Ishikawa (cell line): ENCODE measurements around the gene MRM2.

ENCODE experiments used
- EP300 ChIP-seq: IDR thresholded peaks from 2 replicates; pipeline ENCODE4 v1.6.1; 2012; ENCODE audit warnings: borderline replicate concordance
- TAF1 ChIP-seq: IDR thresholded peaks from 2 replicates; pipeline ENCODE4 v1.6.1; 2012; ENCODE audit warnings: low read depth, mild to moderate bottlenecking
- YY1 ChIP-seq: IDR thresholded peaks from 2 replicates; pipeline ENCODE4 v1.6.1; 2012; ENCODE audit warnings: low read depth
- TF ChIP-seq, protein P1 (sequence below): IDR thresholded peaks from 2 replicates; pipeline ENCODE4 v1.6.1; 2012; ENCODE audit warnings: low read depth, mild to moderate bottlenecking
- TF ChIP-seq, protein P2 (sequence below): IDR thresholded peaks from 2 replicates; pipeline ENCODE4 v1.6.1; 2012

DNA sequence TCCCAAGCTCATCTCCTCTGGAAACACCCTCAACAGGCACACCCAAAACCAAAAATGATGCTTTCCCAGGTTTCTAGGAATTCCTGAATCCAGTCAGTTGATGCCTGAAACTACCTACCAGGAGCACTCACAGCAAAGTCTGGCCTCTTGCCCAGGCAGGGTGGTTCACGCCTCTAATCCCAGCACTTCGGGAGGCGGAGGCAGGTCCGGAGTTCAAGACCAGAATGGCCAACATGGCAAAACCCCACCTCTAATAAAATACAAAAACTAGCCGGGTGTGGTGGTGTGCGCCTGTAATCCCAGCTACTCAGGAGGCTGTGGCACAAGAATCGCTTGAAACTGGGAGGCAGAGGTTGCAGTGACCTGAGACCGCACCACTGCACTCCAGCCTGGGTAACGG, 11.1 kb downstream of the MRM2 start:
- TF ChIP-seq YY1, result no peak
- TF ChIP-seq, protein P1, sequence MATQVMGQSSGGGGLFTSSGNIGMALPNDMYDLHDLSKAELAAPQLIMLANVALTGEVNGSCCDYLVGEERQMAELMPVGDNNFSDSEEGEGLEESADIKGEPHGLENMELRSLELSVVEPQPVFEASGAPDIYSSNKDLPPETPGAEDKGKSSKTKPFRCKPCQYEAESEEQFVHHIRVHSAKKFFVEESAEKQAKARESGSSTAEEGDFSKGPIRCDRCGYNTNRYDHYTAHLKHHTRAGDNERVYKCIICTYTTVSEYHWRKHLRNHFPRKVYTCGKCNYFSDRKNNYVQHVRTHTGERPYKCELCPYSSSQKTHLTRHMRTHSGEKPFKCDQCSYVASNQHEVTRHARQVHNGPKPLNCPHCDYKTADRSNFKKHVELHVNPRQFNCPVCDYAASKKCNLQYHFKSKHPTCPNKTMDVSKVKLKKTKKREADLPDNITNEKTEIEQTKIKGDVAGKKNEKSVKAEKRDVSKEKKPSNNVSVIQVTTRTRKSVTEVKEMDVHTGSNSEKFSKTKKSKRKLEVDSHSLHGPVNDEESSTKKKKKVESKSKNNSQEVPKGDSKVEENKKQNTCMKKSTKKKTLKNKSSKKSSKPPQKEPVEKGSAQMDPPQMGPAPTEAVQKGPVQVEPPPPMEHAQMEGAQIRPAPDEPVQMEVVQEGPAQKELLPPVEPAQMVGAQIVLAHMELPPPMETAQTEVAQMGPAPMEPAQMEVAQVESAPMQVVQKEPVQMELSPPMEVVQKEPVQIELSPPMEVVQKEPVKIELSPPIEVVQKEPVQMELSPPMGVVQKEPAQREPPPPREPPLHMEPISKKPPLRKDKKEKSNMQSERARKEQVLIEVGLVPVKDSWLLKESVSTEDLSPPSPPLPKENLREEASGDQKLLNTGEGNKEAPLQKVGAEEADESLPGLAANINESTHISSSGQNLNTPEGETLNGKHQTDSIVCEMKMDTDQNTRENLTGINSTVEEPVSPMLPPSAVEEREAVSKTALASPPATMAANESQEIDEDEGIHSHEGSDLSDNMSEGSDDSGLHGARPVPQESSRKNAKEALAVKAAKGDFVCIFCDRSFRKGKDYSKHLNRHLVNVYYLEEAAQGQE, result no peak
- no peak for TF ChIP-seq TAF1
- TF ChIP-seq, protein P2, sequence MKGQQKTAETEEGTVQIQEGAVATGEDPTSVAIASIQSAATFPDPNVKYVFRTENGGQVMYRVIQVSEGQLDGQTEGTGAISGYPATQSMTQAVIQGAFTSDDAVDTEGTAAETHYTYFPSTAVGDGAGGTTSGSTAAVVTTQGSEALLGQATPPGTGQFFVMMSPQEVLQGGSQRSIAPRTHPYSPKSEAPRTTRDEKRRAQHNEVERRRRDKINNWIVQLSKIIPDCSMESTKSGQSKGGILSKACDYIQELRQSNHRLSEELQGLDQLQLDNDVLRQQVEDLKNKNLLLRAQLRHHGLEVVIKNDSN, result no peak
- TF ChIP-seq EP300, result no peak
